GM23338 (cell line): ENCODE data around the gene TPP1.

Experiments used
- CREB1 ChIP-seq: fragments of 250-450 bp; sonication (Bioruptor Pico); IDR thresholded peaks from 2 replicates; pipeline ENCODE4 v1.5.0; 2020; ENCODE audit warnings: low read depth, mild to moderate bottlenecking, moderate library complexity
- CTCF ChIP-seq, 2 experiments: fragments of 200-600 bp in 1 of 2; sonication (generic) in 1 of 2; conservative IDR thresholded peaks; 2 replicates each; pipeline versions ENCODE4 v1.5.1 to v1.6.1; 2016 to 2017; ENCODE audit warnings: antibody characterized with exemption in 2 of 2, low read depth in 2 of 2, mild to moderate bottlenecking in 2 of 2, moderate library complexity in 1 of 2
- EZH2 ChIP-seq: fragments of 200-600 bp; sonication (generic); IDR thresholded peaks from one replicate; pipeline ENCODE4 v1.8.0; 2017; ENCODE audit warnings: antibody characterized with exemption, mild to moderate bottlenecking, low read depth; ENCODE audit not compliant: unreplicated experiment
- JUNB ChIP-seq: IDR thresholded peaks from one replicate; pipeline ENCODE4 v1.6.1; 2016; ENCODE audit warnings: antibody characterized with exemption; ENCODE audit not compliant: unreplicated experiment
- POLR2AphosphoS5 ChIP-seq: IDR thresholded peaks from 2 replicates; pipeline ENCODE4 v1.6.1; 2016; ENCODE audit warnings: antibody characterized with exemption, low read depth
- REST ChIP-seq: IDR thresholded peaks from one replicate; pipeline ENCODE4 v1.6.1; 2018; ENCODE audit warnings: antibody characterized with exemption; ENCODE audit not compliant: unreplicated experiment
- STAT1 ChIP-seq: IDR thresholded peaks from one replicate; pipeline ENCODE4 v1.6.1; 2016; ENCODE audit warnings: antibody characterized with exemption; ENCODE audit not compliant: unreplicated experiment
- ZNF114 ChIP-seq: fragments of 250-450 bp; sonication (Bioruptor Pico); IDR thresholded peaks from 2 replicates; pipeline ENCODE4 v1.5.0; 2020; ENCODE audit warnings: mild to moderate bottlenecking, moderate library complexity

- TF ChIP-seq CTCF (conservative IDR thresholded peaks at IDR 0.05; ENCODE audit: low read depth in 2 of 2) = no peak
- TF ChIP-seq POLR2AphosphoS5 = no peak
- no peak for TF ChIP-seq EZH2
- no peak for TF ChIP-seq JUNB
- TF ChIP-seq CREB1 (CRISPR knock-in tag) = no peak
- TF ChIP-seq ZNF114 (CRISPR knock-in tag) = no peak
- TF ChIP-seq REST = no peak
- no peak for TF ChIP-seq STAT1
Measured at GRCh38 chr11:6666302-6667183, 47.3 kb upstream of the TPP1 start.
